GM19468 (cell line): ENCODE measurements around the gene CFD.
"Not testable (repeated sequence)": the region's sequence is repeated elsewhere in the genome, so short reads cannot be mapped to it uniquely, and the experiment has no call there.

Experiments used
- ATAC-seq: cut with Tn5 transposase; IDR thresholded peaks from one replicate; pipeline ENCODE4 v1.9.1; 2021; ENCODE audit warnings: mild to moderate bottlenecking, moderate library complexity, moderate number of reproducible peaks; ENCODE audit not compliant: unreplicated experiment; ENCODE audit errors: extremely low read depth

Gene CFD

GRCh38 chr19:884420-885211 lies 25.2 kb downstream of the CFD start:
- no peak for ATAC-seq

DNA sequence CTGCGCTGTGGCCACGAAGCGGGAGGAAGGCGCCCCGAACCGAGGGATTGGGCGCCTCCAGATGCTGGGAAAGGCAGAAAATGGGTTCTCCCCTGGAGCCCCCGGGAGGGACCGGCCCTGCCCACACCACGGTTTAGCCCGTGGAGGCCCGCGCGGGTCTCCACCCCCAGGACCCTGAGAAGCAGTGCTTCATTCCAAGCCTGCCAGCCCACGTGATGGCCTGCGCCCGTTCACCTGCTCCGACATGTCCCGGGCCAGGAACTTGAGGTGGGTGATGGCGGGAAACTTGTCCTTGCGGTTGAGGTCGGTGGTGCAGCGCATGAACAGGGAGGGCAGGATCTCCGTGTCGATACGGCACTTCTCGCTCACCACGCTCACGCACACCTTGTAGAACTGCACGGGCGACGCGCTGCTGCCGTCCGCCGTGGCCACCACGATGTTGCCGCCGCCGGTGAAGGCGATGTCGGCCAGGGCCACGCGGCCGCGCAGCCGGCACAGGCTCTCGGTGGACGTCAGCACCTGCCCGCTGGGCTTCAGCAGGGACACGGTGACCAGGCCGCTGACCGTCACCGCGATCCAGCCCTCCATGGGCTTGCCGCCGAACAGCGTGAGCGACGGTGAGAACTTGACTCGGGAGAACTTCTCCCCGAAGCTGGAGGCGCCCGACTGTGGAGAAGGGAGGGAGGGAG lies 26.2 kb downstream of the CFD start:
- no peak for ATAC-seq

GRCh38 chr19:887072-887471 lies 27.6 kb downstream of the CFD start:
- no peak for ATAC-seq

DNA sequence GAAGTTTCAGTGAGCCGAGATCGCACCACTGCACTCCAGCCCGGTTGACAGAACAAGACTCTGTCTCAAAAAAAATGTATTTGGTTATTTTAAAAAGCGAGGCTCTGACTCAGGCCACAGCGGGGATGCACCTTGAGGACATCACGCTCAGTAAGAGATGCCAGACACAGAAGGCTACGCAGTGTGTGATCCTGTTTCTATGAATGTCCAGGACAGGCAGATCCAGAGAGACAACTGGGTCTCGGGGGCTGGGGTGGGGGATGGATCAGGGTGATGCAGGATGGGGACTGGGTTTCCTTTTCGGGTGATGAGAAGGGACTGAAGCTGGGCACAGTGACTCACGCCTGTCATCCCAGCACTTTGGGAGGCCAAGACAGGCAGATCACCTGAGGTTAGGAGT lies 28.1 kb downstream of the CFD start:
- ATAC-seq: no peak

- ATAC-seq: no peak
Observed at GRCh38 chr19:888581-889385, 29.3 kb downstream of the CFD start.

DNA sequence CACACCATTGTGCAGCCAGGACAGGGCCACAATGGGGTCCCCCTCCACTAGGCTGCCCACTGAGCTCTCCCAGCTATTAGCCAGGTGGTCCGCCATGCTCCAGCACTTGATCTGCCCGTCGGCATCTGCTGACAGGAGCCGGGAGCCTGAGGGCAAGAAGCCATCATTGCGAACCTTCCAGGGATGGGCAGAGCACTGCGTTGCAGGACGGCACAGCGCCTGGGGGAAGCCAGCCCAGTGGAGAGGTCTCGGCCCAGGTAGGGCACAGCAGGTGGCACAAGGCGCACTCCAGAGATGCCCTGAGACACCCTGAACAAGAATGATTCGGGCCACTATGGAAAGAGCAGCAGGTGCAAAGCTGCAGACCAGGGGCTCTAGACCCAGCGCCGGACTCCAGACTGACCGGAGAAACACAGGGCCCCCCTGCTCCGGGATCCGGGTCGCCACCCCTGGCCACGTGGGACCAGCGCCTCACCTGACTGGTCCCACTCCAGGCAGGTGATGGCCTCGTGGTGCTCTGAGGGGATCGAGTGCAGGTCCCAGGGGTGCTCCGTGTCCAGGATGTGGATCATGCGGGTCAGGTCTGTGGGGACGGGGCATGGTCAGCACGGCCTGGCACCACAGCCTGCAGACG lies 30.3 kb downstream of the CFD start:
- ATAC-seq: no peak

- no peak for ATAC-seq
Observed at GRCh38 chr19:890831-891230, 31.4 kb downstream of the CFD start.

- ATAC-seq: not testable (repeated sequence)
Observed at GRCh38 chr19:891421-892200, 32.1 kb downstream of the CFD start.

- ATAC-seq: no peak
Observed at GRCh38 chr19:892243-892893, 32.9 kb downstream of the CFD start.

- ATAC-seq: peak; percentile 48
Observed at GRCh38 chr19:892894-893689, 33.6 kb downstream of the CFD start, which contains the start of the genes MED16 and RNU6-9. Gene MED16, minus strand, starts transcription at chr19:893187. Its CDS starts 2,056 bp downstream, at chr19:891131. Gene RNU6-9, plus strand, starts transcription at chr19:893484.

GRCh38 chr19:896434-896833 lies 37.0 kb downstream of the CFD start:
- ATAC-seq: no peak

DNA sequence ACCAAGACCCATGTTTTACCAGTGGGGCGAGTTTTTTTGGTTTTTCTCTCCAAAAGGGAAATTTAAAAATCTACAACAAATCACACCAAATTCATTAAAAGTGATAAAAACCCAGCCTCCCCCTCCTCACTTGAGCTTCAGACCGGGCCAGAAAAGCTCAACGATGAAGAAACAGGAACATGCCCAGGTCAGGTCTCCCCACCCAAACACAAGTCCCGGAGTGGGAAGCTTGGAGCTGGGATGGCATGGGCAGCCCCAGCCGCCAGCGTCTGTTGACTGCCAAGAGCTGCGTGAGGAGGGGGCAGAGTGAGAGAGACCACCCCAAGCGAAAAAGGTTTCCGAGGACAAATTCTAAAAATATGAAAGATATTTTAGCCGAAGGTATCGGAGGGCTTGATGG lies 37.5 kb downstream of the CFD start:
- no peak for ATAC-seq

DNA sequence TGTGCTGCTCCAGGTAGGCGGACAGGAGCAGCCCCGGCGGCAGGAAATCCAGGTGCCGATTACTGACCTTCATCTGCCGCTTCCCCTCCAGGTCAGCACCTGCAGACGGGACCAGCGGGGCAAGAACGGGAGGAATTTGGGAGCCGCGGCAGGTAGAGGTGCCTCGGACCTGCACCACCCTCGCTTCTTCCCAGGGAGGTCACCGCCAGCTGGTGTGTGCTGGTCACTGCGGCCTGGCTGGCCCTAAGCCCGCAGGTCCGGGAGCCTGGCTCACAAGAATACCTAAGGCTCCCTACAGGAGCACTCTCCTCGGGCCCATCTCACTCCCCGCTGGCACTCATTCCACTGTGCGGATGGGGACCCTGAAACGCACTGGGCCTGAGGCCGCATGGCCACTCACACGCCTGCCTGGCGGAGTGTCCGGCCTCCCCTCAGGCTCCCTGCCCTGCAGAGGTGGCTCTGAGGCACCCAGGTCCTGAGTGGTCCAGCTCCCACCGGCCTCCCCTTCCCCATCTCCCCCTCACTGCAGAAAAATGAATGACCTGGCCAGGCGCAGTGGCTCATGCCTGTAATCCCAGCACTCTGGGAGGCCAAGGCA lies 38.1 kb downstream of the CFD start:
- ATAC-seq: no peak

- ATAC-seq: no peak
Observed at GRCh38 chr19:898663-899062, 39.2 kb downstream of the CFD start.

- no peak for ATAC-seq
Observed at GRCh38 chr19:899336-900042, 40.0 kb downstream of the CFD start.

- ATAC-seq: no peak
Observed at GRCh38 chr19:900043-900301, 40.5 kb downstream of the CFD start.

DNA sequence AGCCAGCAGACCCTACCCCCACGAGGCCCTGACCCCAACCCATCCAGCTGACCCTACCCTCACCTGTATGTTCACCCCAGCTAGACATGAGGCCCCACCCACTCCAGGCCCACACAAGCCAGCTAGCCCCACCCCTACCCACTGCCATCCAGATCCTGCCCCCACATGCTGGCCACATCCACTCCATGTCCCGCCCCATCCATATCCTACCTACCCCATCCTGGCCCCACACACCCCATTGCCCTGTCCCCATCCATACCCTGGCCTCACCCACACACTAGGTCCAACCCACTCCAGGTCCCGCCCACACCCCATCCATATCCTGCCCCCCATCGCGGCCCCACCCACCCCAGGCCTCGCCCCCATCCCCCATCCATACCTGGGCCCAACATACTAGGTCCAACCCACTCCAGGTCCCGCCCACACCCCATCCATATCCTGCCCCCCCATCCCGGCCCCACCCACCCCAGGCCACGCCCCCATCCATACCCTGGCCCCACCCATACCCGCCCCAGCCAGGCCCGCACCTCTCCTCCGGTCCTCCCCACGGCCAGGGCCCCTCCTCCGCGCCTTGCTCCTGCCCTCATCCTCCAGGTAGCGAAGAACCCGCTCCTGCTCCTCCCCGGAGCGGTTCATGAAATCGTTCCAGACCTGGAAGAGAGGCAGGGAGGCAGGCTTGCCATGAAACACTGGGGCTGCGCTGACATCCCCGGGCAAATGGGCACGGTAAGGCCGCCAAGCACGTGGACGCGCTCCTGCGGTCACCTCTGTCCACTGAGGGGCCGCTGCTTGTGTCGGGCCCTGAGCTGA lies 41.0 kb downstream of the CFD start:
- ATAC-seq: no peak
